Measurements from ENCODE around the gene COA8.
"Not testable (repeated sequence)": the region's sequence is repeated elsewhere in the genome, so short reads cannot be mapped to it uniquely, and the experiment has no call there.

The COA8 gene

GRCh38 chr14:103562429-103563225 is at the start of gene COA8, which contains the start of gene BAG5:
Gene COA8, plus strand, starts transcription at chr14:103562960. Its CDS starts 42 bp downstream, at chr14:103563002.
Gene BAG5, minus strand, starts transcription at chr14:103562657. Its CDS starts 1,493 bp downstream, at chr14:103561164.
- DNase-seq, result peak; percentile 81

GRCh38 chr14:103514596-103515421 is 48.0 kb upstream of the COA8 start:
- DNase-seq, result no peak

- no peak for DNase-seq
These were observed 46.2 kb upstream of the COA8 start for GRCh38 chr14:103516426-103517173.

- DNase-seq, result no peak
These were observed 45.6 kb upstream of the COA8 start for GRCh38 chr14:103517174-103517566.

- DNase-seq, result no peak
These were observed 44.9 kb upstream of the COA8 start for GRCh38 chr14:103517721-103518421.

- DNase-seq, result peak; percentile 77
These were observed 44.2 kb upstream of the COA8 start for GRCh38 chr14:103518422-103519042.

GRCh38 chr14:103519043-103519836 is 43.5 kb upstream of the COA8 start:
- DNase-seq, result no peak

GRCh38 chr14:103519837-103520212 is 42.9 kb upstream of the COA8 start:
- no peak for DNase-seq

- DNase-seq, result no peak
These were observed 42.5 kb upstream of the COA8 start for GRCh38 chr14:103520269-103520656.

- DNase-seq, result peak; percentile 90
These were observed 41.9 kb upstream of the COA8 start for GRCh38 chr14:103520657-103521437.

- DNase-seq, result no peak
These were observed 41.3 kb upstream of the COA8 start for GRCh38 chr14:103521438-103521950.

GRCh38 chr14:103521951-103522563 is 40.7 kb upstream of the COA8 start:
- peak; percentile 38 for DNase-seq

GRCh38 chr14:103522649-103523574 is 39.8 kb upstream of the COA8 start, which contains the start of gene CKB:
Gene CKB, minus strand, starts transcription at chr14:103522830. Its CDS starts 337 bp downstream, at chr14:103522493.
- DNase-seq, result peak; percentile 94

GRCh38 chr14:103523575-103523954 is 39.2 kb upstream of the COA8 start:
- DNase-seq, result no peak

- DNase-seq, result no peak
These were observed 38.5 kb upstream of the COA8 start for GRCh38 chr14:103524002-103524935.

GRCh38 chr14:103525430-103526246 is 37.1 kb upstream of the COA8 start:
- not testable (repeated sequence) for DNase-seq

Measured in NCI-H1694 treated with DMSO at 0.1 percent for 48 hours (cell line).